Stimulated activated CD4-positive, alpha-beta T cell treated with anti-CD3 and anti-CD28 coated beads, Interleukin-15, amount 100 ng/mL, for 48 hours (primary cell): ENCODE data around the gene KCNQ5.

Experiments
- DNase-seq, 2 donors: peaks; one replicate each; pipeline ENCODE4 v3.0.0-alpha.2; 2020; ENCODE audit warnings: low read depth in 2 of 2

Gene KCNQ5

DNA sequence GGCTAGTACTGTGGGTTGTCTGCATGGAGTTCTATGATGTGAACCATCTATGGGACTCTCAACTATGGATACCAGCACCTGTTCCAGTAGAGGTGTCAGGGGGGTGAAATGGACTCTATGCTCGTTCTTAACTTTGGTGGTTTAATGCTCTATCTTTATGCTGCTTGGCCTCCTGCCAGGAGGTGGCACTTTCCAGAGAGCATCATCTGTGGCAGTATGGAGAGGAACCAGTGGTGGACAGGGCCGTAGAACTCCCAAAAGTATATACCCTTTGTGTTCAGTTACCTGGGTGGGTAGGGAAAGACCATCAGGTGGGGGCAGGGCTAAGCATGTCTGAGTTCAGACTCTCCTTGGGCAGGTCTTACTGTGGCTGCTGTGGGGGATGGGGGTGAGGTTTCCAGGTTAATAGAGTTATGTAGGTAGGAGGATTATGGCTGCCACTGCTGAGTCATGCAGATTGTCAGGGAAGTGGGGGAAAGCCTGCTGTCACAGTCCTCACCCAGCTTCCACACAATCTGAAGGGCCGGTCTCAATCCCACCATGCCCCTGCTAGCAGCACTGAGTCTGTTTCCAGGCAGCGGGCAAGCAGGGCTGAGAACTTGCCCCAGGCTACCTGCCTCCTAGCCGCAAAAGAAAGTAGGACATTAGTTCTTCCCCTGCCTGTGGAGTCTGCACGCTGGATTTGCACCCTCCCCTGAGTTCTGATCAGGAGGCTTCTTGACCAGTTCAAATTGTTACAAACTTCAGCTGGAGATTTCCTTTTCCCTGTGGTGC is 284.0 kb downstream of the KCNQ5 start:
- DNase-seq, result no peak

DNA sequence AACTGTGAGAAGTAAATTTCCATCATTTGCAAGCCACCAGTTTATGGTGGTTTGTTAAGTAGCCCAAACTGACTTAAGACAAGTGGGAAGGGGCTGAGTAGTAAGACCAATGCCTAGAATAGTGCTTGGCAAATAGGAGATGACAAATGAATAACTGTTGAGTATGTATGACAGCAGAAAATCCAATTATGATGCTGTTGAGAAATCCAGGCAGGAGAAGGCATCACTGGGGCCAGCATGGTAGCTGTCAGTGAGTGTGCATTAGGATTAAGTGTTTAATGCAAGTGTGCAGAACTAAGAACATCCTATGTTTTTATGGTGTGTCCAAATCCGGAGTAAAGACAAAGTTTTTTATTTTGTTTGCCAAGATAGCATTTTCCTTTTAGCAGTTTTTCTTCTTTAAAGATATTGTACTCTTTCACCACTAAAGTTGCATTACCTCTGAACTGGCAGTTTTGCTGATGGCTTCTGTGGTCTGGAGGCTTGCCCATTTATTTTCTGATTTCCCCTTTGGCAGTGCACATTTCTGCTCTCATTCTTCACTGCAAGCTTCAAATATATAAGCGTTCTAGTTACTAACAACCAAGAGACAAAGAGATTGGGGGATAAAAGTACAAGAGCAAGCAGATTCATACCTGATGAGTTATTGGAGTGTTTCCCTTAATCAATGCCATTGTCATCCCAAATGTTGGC is 289.7 kb downstream of the KCNQ5 start:
- no peak for DNase-seq

GRCh38 chr6:72913797-72914196 is 291.9 kb downstream of the KCNQ5 start:
- no peak for DNase-seq

DNA sequence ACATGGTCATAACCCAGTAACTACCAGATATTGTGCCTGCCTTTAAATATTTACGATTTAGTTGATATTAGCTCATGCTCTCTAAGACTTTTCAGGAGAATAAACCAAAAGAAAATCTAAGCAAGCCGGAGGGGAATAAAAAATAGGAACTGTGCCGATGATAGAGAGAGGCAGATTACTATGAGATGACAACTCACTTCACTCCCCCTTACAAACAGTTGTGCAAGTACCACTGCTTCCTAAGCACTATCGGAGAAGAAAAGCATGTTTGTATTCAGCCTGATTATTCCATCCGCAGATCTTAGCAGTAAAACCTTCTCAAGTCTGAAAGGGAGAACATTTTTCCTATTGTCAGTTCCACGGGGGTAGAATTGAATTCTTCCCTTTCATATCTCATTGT is 294.4 kb downstream of the KCNQ5 start:
- no peak for DNase-seq

DNA sequence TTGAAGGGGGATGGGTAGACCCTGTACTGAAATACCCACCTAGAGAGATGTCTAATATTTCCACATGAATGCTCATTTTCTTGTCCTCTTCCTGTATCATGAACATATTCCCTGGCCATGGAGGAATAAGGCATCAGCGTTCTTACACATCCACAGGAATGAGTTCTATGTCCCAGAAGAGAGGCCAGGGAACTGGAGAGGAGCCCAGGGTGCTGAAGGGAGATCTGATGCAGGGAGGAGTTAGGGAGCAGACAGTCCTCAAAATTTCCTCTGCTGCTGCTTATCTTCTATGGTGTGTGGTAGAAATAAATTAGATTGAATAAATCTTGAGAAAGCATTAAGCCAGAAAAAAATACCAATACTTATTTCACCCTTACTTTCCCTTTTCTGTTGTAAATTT is 295.0 kb downstream of the KCNQ5 start:
- DNase-seq, result no peak

DNA sequence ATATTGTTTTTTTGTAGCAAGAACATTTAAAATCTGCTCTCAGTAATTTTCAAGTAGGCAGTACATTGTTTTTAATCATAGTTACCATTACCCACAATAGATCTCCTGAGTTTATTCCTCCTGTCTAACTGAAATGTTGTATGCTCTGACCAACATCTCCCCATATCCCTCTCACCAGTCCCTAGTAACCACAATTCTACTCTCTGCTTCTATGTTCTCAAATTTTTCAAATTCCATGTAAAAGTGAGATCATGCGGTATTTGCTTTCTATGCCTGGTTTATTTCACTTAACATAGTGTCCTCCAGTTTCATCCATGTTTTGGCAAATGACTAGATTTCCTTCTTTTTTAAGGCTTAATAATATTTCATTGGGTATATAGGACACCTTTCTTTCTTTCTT is 300.5 kb downstream of the KCNQ5 start:
- no peak for DNase-seq

GRCh38 chr6:72925136-72925535 is 303.3 kb downstream of the KCNQ5 start:
- no peak for DNase-seq

DNA sequence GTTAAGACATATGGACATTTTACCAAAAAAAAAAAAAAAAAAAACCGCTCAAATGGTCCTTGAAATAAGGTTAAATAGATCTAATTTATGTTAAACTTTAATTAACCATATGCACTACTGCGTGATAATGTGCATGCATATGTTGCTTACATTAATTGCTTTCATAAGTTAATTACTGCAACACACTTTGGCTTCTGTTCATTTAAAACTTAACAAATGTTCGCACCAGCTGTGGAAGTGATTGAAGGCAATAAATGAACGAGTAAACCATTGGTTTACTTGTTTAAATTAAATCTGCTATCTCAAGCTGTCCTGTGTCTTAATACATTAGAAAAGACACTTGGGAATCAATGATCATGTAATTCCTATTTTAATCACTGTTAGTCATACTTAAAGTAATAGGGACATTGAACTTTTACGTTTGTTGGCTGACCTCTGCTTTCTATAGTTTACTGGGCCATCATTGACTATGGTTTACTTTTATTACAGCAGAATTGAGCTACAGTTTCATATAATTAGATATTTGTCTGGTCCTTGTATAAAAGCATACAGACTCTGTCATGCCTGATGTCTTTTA is 308.8 kb downstream of the KCNQ5 start:
- DNase-seq, result no peak

- DNase-seq, result no peak
Observed at GRCh38 chr6:72931325-72931887, 309.5 kb downstream of the KCNQ5 start.

DNA sequence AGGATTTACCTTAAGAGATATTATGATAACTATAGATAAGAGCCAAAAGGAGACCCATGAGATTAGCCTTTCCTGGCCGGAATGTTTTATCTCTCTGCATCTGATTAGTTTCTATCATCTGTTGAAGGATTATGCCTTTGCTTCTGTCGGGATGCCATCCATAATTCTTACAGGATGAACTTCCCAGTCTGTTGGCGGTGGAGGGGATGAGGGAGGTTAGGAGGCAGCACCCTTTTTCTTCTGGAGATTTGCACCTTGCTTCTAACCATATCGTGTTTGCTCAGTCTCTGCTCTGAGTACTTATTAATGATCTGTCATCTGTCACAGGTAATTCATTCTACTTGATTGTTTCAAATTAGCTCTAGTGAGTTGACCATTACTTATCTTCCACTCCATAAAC is 311.4 kb downstream of the KCNQ5 start:
- DNase-seq, result no peak

- no peak for DNase-seq
Observed at GRCh38 chr6:72936766-72937559, 315.1 kb downstream of the KCNQ5 start.

DNA sequence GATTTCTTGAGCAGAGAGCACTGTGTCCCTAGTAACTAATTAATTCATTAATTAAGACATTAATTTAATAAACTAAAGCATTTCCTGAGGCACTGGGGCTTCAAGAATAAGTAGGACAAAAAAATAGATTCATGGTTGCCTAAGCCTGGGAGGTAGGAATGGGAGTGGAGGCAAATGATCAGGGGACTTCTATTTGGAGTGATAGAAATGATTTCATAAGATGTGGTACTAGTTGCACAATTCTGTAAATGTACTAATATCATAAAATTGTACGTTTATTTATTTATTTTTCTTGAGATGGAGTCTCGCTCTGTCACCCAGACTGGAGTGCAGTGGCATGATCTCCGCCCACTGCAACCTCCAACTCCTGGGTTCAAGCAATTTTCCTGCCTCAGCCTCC is 316.2 kb downstream of the KCNQ5 start:
- no peak for DNase-seq

GRCh38 chr6:72939004-72939403 is 317.1 kb downstream of the KCNQ5 start:
- DNase-seq, result no peak

GRCh38 chr6:72940265-72940664 is 318.4 kb downstream of the KCNQ5 start:
- DNase-seq, result no peak

DNA sequence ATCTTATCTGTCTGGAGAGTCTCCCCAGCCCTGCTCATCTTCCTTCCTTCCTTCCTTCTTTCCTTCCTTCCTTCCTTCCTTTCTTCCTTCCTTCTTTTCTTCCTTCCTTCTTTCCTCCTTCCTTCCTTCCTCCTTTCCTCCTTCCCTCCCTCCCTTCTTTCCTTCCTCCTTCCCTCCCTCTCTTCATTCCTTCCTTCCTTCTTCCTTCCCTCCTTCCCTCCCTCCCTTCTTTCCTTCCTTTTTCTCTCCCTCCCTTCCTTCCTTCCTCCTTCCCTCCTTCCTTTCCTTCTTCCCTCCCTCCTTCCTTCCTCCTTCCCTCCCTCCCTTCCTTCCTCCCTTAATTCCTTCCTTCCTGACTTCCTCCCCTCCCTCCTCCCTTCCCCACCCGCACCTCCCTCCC is 319.4 kb downstream of the KCNQ5 start:
- DNase-seq, result no peak

DNA sequence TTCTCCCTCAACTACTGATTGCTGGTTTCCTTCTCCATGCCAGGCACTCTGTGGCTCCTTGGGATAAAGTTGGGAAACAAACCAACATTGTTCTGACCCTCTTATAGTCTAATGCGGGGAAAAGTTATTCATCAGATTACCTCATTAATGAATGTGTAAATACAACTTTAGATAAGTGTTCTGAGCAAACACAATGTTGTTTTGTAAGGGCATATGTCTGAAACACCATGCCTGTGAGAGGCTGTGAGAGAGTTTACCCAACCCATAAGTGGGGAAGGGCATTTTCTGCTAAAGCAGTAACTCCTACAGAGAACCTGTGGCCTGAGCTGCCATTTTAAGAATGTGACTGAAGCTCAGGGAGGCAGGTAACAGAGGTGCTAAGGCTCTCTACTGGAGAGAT is 319.9 kb downstream of the KCNQ5 start:
- DNase-seq, result no peak

DNA sequence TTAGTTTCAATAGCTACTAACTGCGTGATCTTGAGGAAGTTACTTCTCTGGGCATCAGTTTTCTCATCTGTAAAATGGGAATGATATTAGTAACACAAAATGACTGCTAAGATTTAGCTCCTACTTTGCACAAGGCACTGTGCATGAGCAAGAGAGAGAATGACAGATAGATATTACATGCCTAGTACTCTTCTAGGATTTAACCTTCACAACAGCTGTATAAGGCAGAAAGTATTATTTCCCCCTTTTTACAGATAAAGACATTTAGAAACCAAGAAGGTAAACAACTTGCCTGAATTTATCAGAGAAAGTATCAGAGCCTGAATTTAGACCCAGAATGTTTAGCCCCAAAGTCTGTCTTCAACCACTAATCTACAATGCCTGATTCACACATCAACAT is 321.8 kb downstream of the KCNQ5 start:
- no peak for DNase-seq

DNA sequence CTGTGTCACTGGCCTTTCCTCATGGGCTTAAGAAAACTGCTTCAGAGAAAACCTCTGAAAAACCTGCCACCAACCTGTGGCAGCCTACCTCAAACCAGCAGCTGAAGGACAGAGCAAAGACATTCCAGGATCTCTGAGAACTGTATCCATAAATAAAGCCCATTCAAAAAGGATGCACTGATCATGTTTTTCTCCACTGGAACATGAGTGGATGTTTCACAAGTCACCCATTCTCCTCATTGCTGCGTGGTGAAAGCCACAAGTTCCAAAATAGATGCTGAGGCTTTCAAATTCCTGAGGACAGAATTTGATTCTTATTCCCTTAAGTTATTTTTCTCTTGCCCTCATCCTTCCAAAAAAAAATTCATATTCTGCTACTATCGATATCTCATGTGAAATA is 322.8 kb downstream of the KCNQ5 start:
- no peak for DNase-seq

DNA sequence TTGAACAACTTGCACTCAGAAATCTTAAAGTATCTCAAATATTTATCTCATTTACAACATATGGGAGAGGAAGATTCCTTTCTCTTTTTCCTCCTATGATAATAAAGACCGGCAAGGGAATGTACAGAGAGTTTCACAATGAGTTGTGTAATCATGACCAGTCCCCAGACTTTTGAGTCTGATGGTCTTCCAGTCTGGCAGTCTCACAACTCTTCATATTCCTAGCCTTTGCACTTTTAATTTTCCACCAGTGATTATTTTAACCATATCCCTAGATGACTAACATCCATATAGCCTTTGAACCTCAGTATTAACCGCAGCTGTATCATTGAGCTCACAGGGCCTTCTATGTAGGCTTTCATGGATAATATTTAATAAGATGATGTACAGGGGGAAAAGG is 324.9 kb downstream of the KCNQ5 start:
- DNase-seq, result no peak

DNA sequence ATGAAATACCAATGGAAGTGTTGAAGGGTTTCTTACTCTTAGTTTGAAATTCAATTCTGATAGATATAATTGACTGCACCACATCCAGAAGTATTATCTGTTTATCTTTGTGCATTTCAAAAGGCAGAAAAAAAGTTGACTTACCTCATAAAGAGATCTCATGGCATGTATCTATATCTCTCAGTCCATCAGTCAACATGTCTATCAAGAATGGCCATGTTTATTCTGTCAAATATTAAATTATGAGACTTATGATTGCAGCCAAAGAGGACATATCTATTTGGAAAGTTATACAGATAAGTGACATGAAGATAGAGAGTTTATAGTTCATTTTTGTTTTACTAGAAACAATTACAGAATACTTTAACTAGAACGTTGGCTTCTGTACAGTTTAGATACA is 325.7 kb downstream of the KCNQ5 start:
- DNase-seq, result no peak

DNA sequence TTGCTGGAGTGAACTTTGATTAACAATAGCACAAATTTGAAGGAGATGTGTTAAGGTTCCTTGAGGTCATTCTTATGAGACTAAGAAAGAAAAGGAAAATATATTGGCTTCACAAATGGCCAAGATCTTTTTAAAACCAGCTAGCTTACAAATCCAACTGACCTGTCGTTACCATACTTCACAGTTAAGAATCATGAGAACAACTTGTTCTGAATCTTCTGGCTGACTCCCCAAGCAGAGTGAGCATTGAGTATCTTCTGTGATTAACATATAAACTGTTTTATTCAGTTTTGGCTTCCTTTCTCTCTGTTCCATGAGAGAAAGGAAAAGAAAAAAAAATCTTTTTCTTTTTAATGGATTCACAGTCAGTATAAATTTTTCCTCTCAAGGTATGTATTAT is 326.3 kb downstream of the KCNQ5 start:
- DNase-seq, result no peak
